Endodermal cell (in vitro differentiated cells): ENCODE data around the gene PXN. TPM values are rescaled to one million over a fixed set of nuclear protein-coding genes. Genes with fewer than 3 reads are reported as not detected.
"Not testable (repeated sequence)": the region's sequence is repeated elsewhere in the genome, so short reads cannot be mapped to it uniquely, and the experiment has no call there.

Source experiments
- DNase-seq: peaks from one replicate; pipeline ENCODE4 v3.0.0-alpha.2; 2017
- H3K27ac ChIP-seq: 2 replicates; pipeline ENCODE4 v1.5.1; 2013; ENCODE audit warnings: mild to moderate bottlenecking, low read depth, low read length, moderate library complexity
- H3K27me3 ChIP-seq: 2 replicates; pipeline ENCODE4 v1.6.1; 2013; ENCODE audit warnings: mild to moderate bottlenecking, low read length, moderate library complexity; ENCODE audit not compliant: insufficient read depth, control insufficient read depth, poor library complexity, severe bottlenecking
- H3K36me3 ChIP-seq: 2 replicates; pipeline ENCODE4 v1.7.0; 2013; ENCODE audit warnings: mild to moderate bottlenecking, low read length, moderate library complexity; ENCODE audit not compliant: control insufficient read depth, insufficient read depth
- H3K4me1 ChIP-seq: one replicate; pipeline ENCODE4 v1.7.0; 2013; ENCODE audit warnings: low read length; ENCODE audit not compliant: control insufficient read depth, insufficient read depth
- H3K4me3 ChIP-seq: 2 replicates; pipeline ENCODE4 v1.5.1; 2013; ENCODE audit warnings: mild to moderate bottlenecking, low read length, moderate library complexity
- H3K9ac ChIP-seq: 2 replicates; pipeline ENCODE4 v1.6.1; 2013; ENCODE audit warnings: mild to moderate bottlenecking, low read length, moderate library complexity; ENCODE audit not compliant: poor library complexity, severe bottlenecking; ENCODE audit errors: extremely low read depth
- H3K9me3 ChIP-seq: 2 replicates; pipeline ENCODE4 v1.6.1; 2013; ENCODE audit warnings: mild to moderate bottlenecking, low read length, moderate library complexity; ENCODE audit not compliant: control insufficient read depth
- H3K27ac Mint-ChIP-seq: 2 replicates; pipeline ENCODE4 v1.8.0; 2020; ENCODE audit warnings: mixed read lengths
- H3K27me3 Mint-ChIP-seq: 2 replicates; pipeline ENCODE4 v1.8.0; 2021; ENCODE audit warnings: mild to moderate bottlenecking, mixed read lengths; ENCODE audit not compliant: insufficient read depth
- H3K36me3 Mint-ChIP-seq: 2 replicates; pipeline ENCODE4 v1.8.0; 2020; ENCODE audit warnings: low read depth, mixed read lengths
- H3K4me1 Mint-ChIP-seq: 2 replicates; pipeline ENCODE4 v1.8.0; 2020; ENCODE audit warnings: mixed read lengths
- H3K4me3 Mint-ChIP-seq: 2 replicates; pipeline ENCODE4 v1.8.0; 2020; ENCODE audit warnings: mild to moderate bottlenecking, moderate library complexity, mixed read lengths
- H3K9me3 Mint-ChIP-seq: 2 replicates; pipeline ENCODE4 v1.8.0; 2020; ENCODE audit warnings: mild to moderate bottlenecking, mixed read lengths
- WGBS, 2 experiments: methylation state at CpG; one replicate each; pipeline versions ENCODE4 v1.1.5 to v1.1.7; 2013; ENCODE audit warnings: missing lambda C conversion rate in 2 of 2, mixed read lengths in 1 of 2; ENCODE audit not compliant: insufficient coverage in 1 of 2, insufficient read length in 1 of 2; 5-methylcytosine and 5-hydroxymethylcytosine counted together
- total RNA-seq, 2 donors: library from RNA; stranded (reverse); fragmentation: NEBNext Ultra II Directional in 1 of 2; extraction: Animal tissue kit (Norgen Biotek cat#: 25700) in 1 of 2; gene quantifications; 2 replicates in 1 of 2; 3 replicates in 1 of 2; pipeline ENCODE4 v1.2.1, GENCODE V29; 2021
- TF ChIP-seq, protein P1 (sequence below): fragments of 200-600 bp; sonication (generic); conservative IDR thresholded peaks from 2 replicates; pipeline ENCODE4 v1.5.0; 2021; ENCODE audit warnings: antibody characterized with exemption, mild to moderate bottlenecking

PXN gene
- total RNA-seq, 2 donors from 2014 or later = 58.4 to 92.7 TPM

DNA sequence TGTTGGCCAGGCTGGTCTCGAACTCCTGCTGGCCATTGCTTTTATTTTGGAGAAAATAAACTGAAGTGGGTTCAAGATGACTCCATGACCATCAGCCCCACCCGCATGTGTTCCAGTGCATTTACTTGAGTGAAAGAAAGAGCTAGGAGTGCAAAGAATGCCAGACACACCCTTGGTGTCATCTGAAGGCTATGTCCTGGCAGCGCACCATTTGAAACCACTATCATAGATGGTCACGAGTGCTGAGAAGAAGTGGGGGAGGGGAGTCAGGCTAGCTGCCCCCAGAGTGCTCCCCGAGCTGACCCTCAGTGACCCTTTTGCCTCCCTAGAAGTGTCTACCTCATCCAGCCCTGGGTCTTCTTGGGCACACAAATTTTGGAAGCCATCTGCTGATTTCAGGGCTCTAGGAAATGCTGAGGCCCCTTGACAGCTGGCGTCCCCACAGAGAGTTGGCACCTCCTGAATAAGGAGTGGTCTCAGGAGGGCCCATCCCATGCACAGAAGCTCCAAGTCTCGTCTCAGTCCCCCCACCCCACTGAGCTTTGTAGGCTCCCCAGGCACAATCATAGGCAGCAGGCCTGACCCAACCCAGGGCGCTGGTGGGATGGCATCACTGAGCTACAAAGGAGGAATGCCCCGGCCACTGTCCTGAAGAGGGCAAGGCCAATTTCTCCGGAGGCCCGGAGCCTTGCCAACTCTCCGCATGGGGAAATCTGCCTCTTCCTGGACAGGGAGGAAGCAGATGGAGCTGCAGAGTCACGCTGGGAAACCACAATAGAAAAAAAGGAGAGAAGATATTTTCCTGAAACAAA lies 28.0 kb downstream of the PXN start:
- Mint-ChIP-seq H3K4me1 (peaks cover 41% of the 10 kb centered on the region), H3K9me3 (no peaks in the 10 kb centered on the region), H3K27me3 (no peaks in the 10 kb centered on the region), H3K36me3 (no peaks in the 10 kb centered on the region), H3K4me3 (no peak overlapping the region), H3K27ac (peak overlapping the region; percentile 35)
- H3K9ac ChIP-seq = no peak overlapping the region
- TF ChIP-seq, protein P1, sequence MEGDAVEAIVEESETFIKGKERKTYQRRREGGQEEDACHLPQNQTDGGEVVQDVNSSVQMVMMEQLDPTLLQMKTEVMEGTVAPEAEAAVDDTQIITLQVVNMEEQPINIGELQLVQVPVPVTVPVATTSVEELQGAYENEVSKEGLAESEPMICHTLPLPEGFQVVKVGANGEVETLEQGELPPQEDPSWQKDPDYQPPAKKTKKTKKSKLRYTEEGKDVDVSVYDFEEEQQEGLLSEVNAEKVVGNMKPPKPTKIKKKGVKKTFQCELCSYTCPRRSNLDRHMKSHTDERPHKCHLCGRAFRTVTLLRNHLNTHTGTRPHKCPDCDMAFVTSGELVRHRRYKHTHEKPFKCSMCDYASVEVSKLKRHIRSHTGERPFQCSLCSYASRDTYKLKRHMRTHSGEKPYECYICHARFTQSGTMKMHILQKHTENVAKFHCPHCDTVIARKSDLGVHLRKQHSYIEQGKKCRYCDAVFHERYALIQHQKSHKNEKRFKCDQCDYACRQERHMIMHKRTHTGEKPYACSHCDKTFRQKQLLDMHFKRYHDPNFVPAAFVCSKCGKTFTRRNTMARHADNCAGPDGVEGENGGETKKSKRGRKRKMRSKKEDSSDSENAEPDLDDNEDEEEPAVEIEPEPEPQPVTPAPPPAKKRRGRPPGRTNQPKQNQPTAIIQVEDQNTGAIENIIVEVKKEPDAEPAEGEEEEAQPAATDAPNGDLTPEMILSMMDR = no peak
- H3K27ac ChIP-seq = no peak overlapping the region
- no peak overlapping the region for H3K4me3 ChIP-seq
- 94 to 95% methylated on average over 8 to 13 of the region's 13 CpGs for WGBS, 2 experiments
- DNase-seq = no peak
- H3K4me1 ChIP-seq = peaks cover 14% of the 10 kb centered on the region
- H3K9me3 ChIP-seq = no peaks in the 10 kb centered on the region
- peaks cover 3% of the 10 kb centered on the region for H3K36me3 ChIP-seq
- H3K27me3 ChIP-seq = no peaks in the 10 kb centered on the region

GRCh38 chr12:120236809-120237208 lies 28.7 kb downstream of the PXN start:
- H3K27me3 Mint-ChIP-seq, H3K4me3 Mint-ChIP-seq, H3K4me3 ChIP-seq, H3K9me3 Mint-ChIP-seq, H3K36me3 Mint-ChIP-seq, H3K36me3 ChIP-seq, H3K27ac ChIP-seq, H3K27ac Mint-ChIP-seq, H3K9ac ChIP-seq, H3K27me3 ChIP-seq, H3K9me3 ChIP-seq, DNase-seq: not testable (repeated sequence)
- H3K4me1 Mint-ChIP-seq = peaks cover 48% of the 10 kb centered on the region
- H3K4me1 ChIP-seq = peaks cover 21% of the 10 kb centered on the region
- WGBS, 2 experiments = 98% methylated on average over 2 of the region's 3 CpGs; no CpG with 5 or more reads in 1 of the 2 experiments

GRCh38 chr12:120235369-120236323 lies 29.9 kb downstream of the PXN start:
- H3K27ac Mint-ChIP-seq = peak overlapping the region; percentile 86
- Histone ChIP-seq H3K27ac (peak overlapping the region; percentile 90), H3K4me1 (peaks cover 32% of the 10 kb centered on the region), H3K9ac (peak overlapping the region; percentile 21), H3K27me3 (no peaks in the 10 kb centered on the region), H3K4me3 (no peak overlapping the region), H3K36me3 (no peaks in the 10 kb centered on the region), H3K9me3 (no peaks in the 10 kb centered on the region)
- no peak overlapping the region for H3K4me3 Mint-ChIP-seq
- TF ChIP-seq, protein P1 = peak; percentile 78
- H3K9me3 Mint-ChIP-seq = no peaks in the 10 kb centered on the region
- no peaks in the 10 kb centered on the region for H3K27me3 Mint-ChIP-seq
- WGBS, 2 experiments = 92 to 94% methylated on average over 12 to 18 of the region's 18 CpGs
- peaks cover 54% of the 10 kb centered on the region for H3K4me1 Mint-ChIP-seq
- DNase-seq = peak; percentile 87
- H3K36me3 Mint-ChIP-seq = no peaks in the 10 kb centered on the region
